Chondrocyte (in vitro differentiated cells): ENCODE data around the gene KRT82. TPM values are rescaled to one million over a fixed set of nuclear protein-coding genes. Genes with fewer than 3 reads are reported as not detected.

ENCODE experiments used
- DNase-seq: peaks from one replicate; pipeline ENCODE4 v3.0.0; 2021; ENCODE audit warnings: mixed read lengths, low spot score
- H3K27ac Mint-ChIP-seq: one replicate; pipeline ENCODE4 v1.8.0; 2021; ENCODE audit warnings: mild to moderate bottlenecking, moderate library complexity, mixed read lengths; ENCODE audit not compliant: unreplicated experiment
- H3K27me3 Mint-ChIP-seq: 2 replicates; pipeline ENCODE4 v1.8.0; 2021; ENCODE audit warnings: low read depth, mixed read lengths
- H3K36me3 Mint-ChIP-seq: 2 replicates; pipeline ENCODE4 v1.8.0; 2021; ENCODE audit warnings: low read depth, mixed read lengths
- H3K4me1 Mint-ChIP-seq: 2 replicates; pipeline ENCODE4 v1.8.0; 2021; ENCODE audit warnings: low read depth, mild to moderate bottlenecking, mixed read lengths
- H3K4me3 Mint-ChIP-seq: one replicate; pipeline ENCODE4 v1.8.0; 2021; ENCODE audit warnings: mild to moderate bottlenecking, moderate library complexity, mixed read lengths; ENCODE audit not compliant: unreplicated experiment
- H3K9me3 Mint-ChIP-seq: 2 replicates; pipeline ENCODE4 v1.8.0; 2021; ENCODE audit warnings: low read depth, mixed read lengths
- CTCF ChIP-seq: fragments of 200-600 bp; sonication (generic); IDR thresholded peaks from 2 replicates; pipeline ENCODE4 v1.5.0; 2021; ENCODE audit warnings: antibody characterized with exemption, mild to moderate bottlenecking, moderate library complexity
- total RNA-seq: library from RNA; stranded (reverse); gene quantifications from 3 replicates; pipeline ENCODE4 v1.2.1, GENCODE V29; 2021

Gene KRT82
- total RNA-seq, 1 donor from 2014 or later, result not detected

GRCh38 chr12:52441320-52441911 lies 35.3 kb upstream of the KRT82 start:
- TF ChIP-seq CTCF, result no peak
- DNase-seq, result no peak
- H3K9me3 Mint-ChIP-seq, result no peaks in the 10 kb centered on the region
- H3K36me3 Mint-ChIP-seq, result peaks cover 1% of the 10 kb centered on the region
- H3K27ac Mint-ChIP-seq, result no peak overlapping the region
- H3K4me1 Mint-ChIP-seq, result peaks cover 23% of the 10 kb centered on the region
- no peak overlapping the region for H3K4me3 Mint-ChIP-seq
- H3K27me3 Mint-ChIP-seq, result peaks cover 41% of the 10 kb centered on the region

GRCh38 chr12:52440821-52441319 lies 34.7 kb upstream of the KRT82 start:
- Mint-ChIP-seq H3K36me3 (peaks cover 1% of the 10 kb centered on the region), H3K4me1 (peaks cover 23% of the 10 kb centered on the region), H3K27me3 (peaks cover 41% of the 10 kb centered on the region), H3K9me3 (no peaks in the 10 kb centered on the region), H3K27ac (no peak overlapping the region), H3K4me3 (no peak overlapping the region)
- TF ChIP-seq CTCF, result no peak
- DNase-seq, result no peak

- peaks cover 23% of the 10 kb centered on the region for H3K4me1 Mint-ChIP-seq
- no peak overlapping the region for H3K27ac Mint-ChIP-seq
- no peaks in the 10 kb centered on the region for H3K9me3 Mint-ChIP-seq
Observed at GRCh38 chr12:52439845-52440244, 33.7 kb upstream of the KRT82 start.

GRCh38 chr12:52439420-52439819 lies 33.3 kb upstream of the KRT82 start:
- H3K4me1 Mint-ChIP-seq, result peaks cover 23% of the 10 kb centered on the region
- no peak for TF ChIP-seq CTCF
- H3K36me3 Mint-ChIP-seq, result peaks cover 1% of the 10 kb centered on the region
- peaks cover 45% of the 10 kb centered on the region for H3K27me3 Mint-ChIP-seq
- no peak for DNase-seq
- H3K4me3 Mint-ChIP-seq, result no peak overlapping the region
- H3K9me3 Mint-ChIP-seq, result no peaks in the 10 kb centered on the region
- H3K27ac Mint-ChIP-seq, result no peak overlapping the region

More at GRCh38 chr12:52439845-52440244, 33.7 kb upstream of the KRT82 start:
- no peak for DNase-seq
- Mint-ChIP-seq H3K4me3 (no peak overlapping the region), H3K36me3 (peaks cover 1% of the 10 kb centered on the region), H3K27me3 (peaks cover 44% of the 10 kb centered on the region)
- no peak for TF ChIP-seq CTCF

GRCh38 chr12:52438305-52439301 lies 32.5 kb upstream of the KRT82 start:
- H3K27me3 Mint-ChIP-seq, result peaks cover 44% of the 10 kb centered on the region

More at GRCh38 chr12:52438305-52439301, 32.5 kb upstream of the KRT82 start:
- no peak for DNase-seq
- TF ChIP-seq CTCF, result no peak
- H3K9me3 Mint-ChIP-seq, result no peaks in the 10 kb centered on the region
- H3K36me3 Mint-ChIP-seq, result peaks cover 1% of the 10 kb centered on the region
- H3K4me3 Mint-ChIP-seq, result no peak overlapping the region
- H3K4me1 Mint-ChIP-seq, result peaks cover 23% of the 10 kb centered on the region
- no peak overlapping the region for H3K27ac Mint-ChIP-seq
